ENCODE data around the gene MAPK13. TPM values are rescaled to one million over a fixed set of nuclear protein-coding genes. Genes with fewer than 3 reads are reported as not detected.

Gene MAPK13
- total RNA-seq, 1 experiment from 2014 or later: not detected

DNA sequence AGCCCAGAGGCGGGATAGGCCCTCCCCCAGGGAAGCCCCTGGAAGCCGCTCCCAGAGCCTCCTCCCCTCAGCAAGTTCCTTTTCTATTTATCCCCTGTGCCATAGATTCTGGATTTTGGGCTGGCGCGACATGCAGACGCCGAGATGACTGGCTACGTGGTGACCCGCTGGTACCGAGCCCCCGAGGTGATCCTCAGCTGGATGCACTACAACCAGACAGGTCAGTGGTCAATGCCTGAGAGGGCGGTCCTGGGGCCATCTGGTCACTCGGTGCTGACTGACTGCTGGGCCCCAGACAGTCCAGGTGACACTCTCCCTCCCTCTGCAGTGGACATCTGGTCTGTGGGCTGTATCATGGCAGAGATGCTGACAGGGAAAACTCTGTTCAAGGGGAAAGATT lies 6.2 kb downstream of the MAPK13 start:
- Histone ChIP-seq H3K9me3 (replicated peaks) (no peaks in the 10 kb centered on the region), H3K27me3 (replicated peaks) (no peaks in the 10 kb centered on the region), H3K36me3 (no peaks in the 10 kb centered on the region), H3K4me1 (replicated peaks) (no peaks in the 10 kb centered on the region), H3K4me3 (no peak overlapping the region), H3K27ac (no peak overlapping the region)
- DNase-seq (ENCODE audit: low read depth in 1 of 2, low spot score in 2 of 2): no peak

- no peak for DNase-seq (ENCODE audit: low read depth in 1 of 2, low spot score in 2 of 2)
- no peak overlapping the region for H3K27ac ChIP-seq
These were observed 8.4 kb downstream of the MAPK13 start for GRCh38 chr6:36138667-36139066.

DNA sequence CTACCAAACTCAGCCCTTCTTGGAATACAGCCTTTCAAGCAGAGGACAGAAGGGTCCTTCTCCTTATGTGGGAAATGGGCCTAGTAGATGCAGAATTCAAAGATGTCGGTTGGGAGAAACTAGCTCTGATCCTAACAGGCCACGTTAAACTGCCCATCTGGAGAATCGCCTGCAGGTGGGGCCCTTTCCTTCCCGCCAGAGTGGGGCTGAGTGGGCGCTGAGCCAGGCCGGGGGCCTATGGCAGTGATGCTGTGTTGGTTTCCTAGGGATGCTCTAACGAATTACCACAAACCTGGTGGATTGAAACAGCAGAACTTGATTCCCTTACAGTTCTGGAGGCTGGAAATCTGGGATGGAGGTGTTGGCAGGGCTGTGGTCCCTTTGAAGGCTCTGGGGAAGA lies 9.1 kb downstream of the MAPK13 start:
- H3K27me3 ChIP-seq (replicated peaks): no peaks in the 10 kb centered on the region
- no peak overlapping the region for H3K27ac ChIP-seq
- H3K36me3 ChIP-seq: no peaks in the 10 kb centered on the region
- H3K9me3 ChIP-seq (replicated peaks): no peaks in the 10 kb centered on the region
- no peaks in the 10 kb centered on the region for H3K4me1 ChIP-seq (replicated peaks)
- H3K4me3 ChIP-seq: no peak overlapping the region
- DNase-seq (ENCODE audit: low read depth in 1 of 2, low spot score in 2 of 2): no peak

More at GRCh38 chr6:36138667-36139066, 8.4 kb downstream of the MAPK13 start:
- no peaks in the 10 kb centered on the region for H3K27me3 ChIP-seq (replicated peaks)
- H3K9me3 ChIP-seq (replicated peaks): no peaks in the 10 kb centered on the region
- no peaks in the 10 kb centered on the region for H3K4me1 ChIP-seq (replicated peaks)
- H3K4me3 ChIP-seq: no peak overlapping the region
- H3K36me3 ChIP-seq: no peaks in the 10 kb centered on the region

- Histone ChIP-seq H3K27ac (no peak overlapping the region), H3K4me1 (replicated peaks) (no peaks in the 10 kb centered on the region), H3K9me3 (replicated peaks) (no peaks in the 10 kb centered on the region), H3K27me3 (replicated peaks) (no peaks in the 10 kb centered on the region), H3K4me3 (no peak overlapping the region), H3K36me3 (no peaks in the 10 kb centered on the region)
- DNase-seq (ENCODE audit: low read depth in 1 of 2, low spot score in 2 of 2): no peak
These were observed 9.8 kb downstream of the MAPK13 start for GRCh38 chr6:36139991-36140710.

GRCh38 chr6:36141091-36141490 lies 10.8 kb downstream of the MAPK13 start:
- Histone ChIP-seq H3K4me1 (replicated peaks) (no peaks in the 10 kb centered on the region), H3K27me3 (replicated peaks) (no peaks in the 10 kb centered on the region)

GRCh38 chr6:36141961-36142360 lies 11.6 kb downstream of the MAPK13 start:
- Histone ChIP-seq H3K4me3 (no peak overlapping the region), H3K27me3 (replicated peaks) (no peaks in the 10 kb centered on the region), H3K36me3 (no peaks in the 10 kb centered on the region), H3K9me3 (replicated peaks) (no peaks in the 10 kb centered on the region), H3K4me1 (replicated peaks) (no peaks in the 10 kb centered on the region), H3K27ac (no peak overlapping the region)
- no peak for DNase-seq (ENCODE audit: low read depth in 1 of 2, low spot score in 2 of 2)

More at GRCh38 chr6:36141091-36141490, 10.8 kb downstream of the MAPK13 start:
- no peaks in the 10 kb centered on the region for H3K36me3 ChIP-seq
- H3K9me3 ChIP-seq (replicated peaks): no peaks in the 10 kb centered on the region
- H3K27ac ChIP-seq: no peak overlapping the region
- no peak overlapping the region for H3K4me3 ChIP-seq
- DNase-seq (ENCODE audit: low read depth in 1 of 2, low spot score in 2 of 2): no peak

- DNase-seq (ENCODE audit: low read depth in 1 of 2, low spot score in 2 of 2): no peak
- H3K4me3 ChIP-seq: no peak overlapping the region
- no peaks in the 10 kb centered on the region for H3K27me3 ChIP-seq (replicated peaks)
- H3K9me3 ChIP-seq (replicated peaks): no peaks in the 10 kb centered on the region
- no peak overlapping the region for H3K27ac ChIP-seq
- H3K4me1 ChIP-seq (replicated peaks): no peaks in the 10 kb centered on the region
- H3K36me3 ChIP-seq: no peaks in the 10 kb centered on the region
These were observed 12.9 kb downstream of the MAPK13 start for GRCh38 chr6:36142971-36143838.

DNA sequence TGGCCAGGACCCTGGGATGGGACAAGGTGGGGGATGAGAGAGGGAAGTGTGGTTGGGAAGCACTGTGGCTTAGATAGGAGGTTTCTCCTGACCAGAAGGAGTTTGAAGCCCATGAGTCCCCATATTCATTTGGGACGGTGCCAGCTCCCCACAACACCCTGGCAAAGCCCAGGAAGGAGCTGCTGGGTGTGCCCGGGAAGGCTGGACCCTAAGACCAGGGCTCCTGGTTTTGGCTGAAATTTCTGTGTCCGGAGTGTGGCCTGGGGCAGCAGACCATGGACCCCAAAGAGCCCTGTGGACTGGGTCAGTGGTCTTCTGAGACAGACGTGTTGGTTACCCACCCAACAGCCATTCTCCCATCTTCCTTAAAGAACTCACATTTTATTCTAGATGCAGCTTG lies 15.2 kb downstream of the MAPK13 start:
- H3K9me3 ChIP-seq (replicated peaks): no peaks in the 10 kb centered on the region
- no peaks in the 10 kb centered on the region for H3K36me3 ChIP-seq
- no peak overlapping the region for H3K27ac ChIP-seq
- no peaks in the 10 kb centered on the region; the same call in 1 of the 2 replicates for H3K27me3 ChIP-seq (replicated peaks)
- H3K4me3 ChIP-seq: no peak overlapping the region
- DNase-seq (ENCODE audit: low read depth in 1 of 2, low spot score in 2 of 2): no peak
- no peaks in the 10 kb centered on the region for H3K4me1 ChIP-seq (replicated peaks)

GRCh38 chr6:36147294-36147693 lies 17.0 kb downstream of the MAPK13 start:
- Histone ChIP-seq H3K9me3 (replicated peaks) (no peaks in the 10 kb centered on the region), H3K27me3 (replicated peaks) (no peaks in the 10 kb centered on the region; the same call in 1 of the 2 replicates), H3K36me3 (no peaks in the 10 kb centered on the region), H3K27ac (no peak overlapping the region), H3K4me3 (no peak overlapping the region), H3K4me1 (replicated peaks) (no peaks in the 10 kb centered on the region)
- DNase-seq (ENCODE audit: low read depth in 1 of 2, low spot score in 2 of 2): no peak

GRCh38 chr6:36149476-36149875 lies 19.2 kb downstream of the MAPK13 start:
- no peak overlapping the region for H3K4me3 ChIP-seq
- no peak for DNase-seq (ENCODE audit: low read depth in 1 of 2, low spot score in 2 of 2)
- no peaks in the 10 kb centered on the region for H3K9me3 ChIP-seq (replicated peaks)
- no peaks in the 10 kb centered on the region for H3K36me3 ChIP-seq
- no peaks in the 10 kb centered on the region for H3K4me1 ChIP-seq (replicated peaks)
- no peak overlapping the region for H3K27ac ChIP-seq
- H3K27me3 ChIP-seq (replicated peaks): no peaks in the 10 kb centered on the region; the same call in 1 of the 2 replicates

DNA sequence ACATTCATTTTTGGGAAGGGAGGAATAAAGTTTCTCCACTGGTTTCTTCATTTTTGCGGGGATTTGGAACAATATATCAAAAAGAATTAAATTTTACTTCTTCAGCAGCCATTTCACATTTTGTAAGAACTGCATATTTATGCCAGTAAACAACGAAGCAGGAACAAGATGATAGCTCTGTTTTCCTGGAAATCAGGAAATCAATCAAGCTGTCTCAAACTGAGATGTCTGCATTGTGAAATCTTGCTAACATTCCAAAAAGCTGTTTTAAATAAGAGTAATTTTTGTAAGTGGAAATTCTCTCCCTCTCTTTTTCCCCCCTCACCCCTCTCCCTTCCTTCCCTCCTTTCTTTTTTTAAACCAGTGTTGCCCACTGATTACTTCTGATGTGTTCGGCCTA lies 20.0 kb downstream of the MAPK13 start:
- Histone ChIP-seq H3K9me3 (replicated peaks) (no peaks in the 10 kb centered on the region), H3K4me1 (replicated peaks) (no peaks in the 10 kb centered on the region)
- no peak for DNase-seq (ENCODE audit: low read depth in 1 of 2, low spot score in 2 of 2)

GRCh38 chr6:36154286-36154685 lies 24.0 kb downstream of the MAPK13 start:
- Histone ChIP-seq H3K27me3 (replicated peaks) (no peaks in the 10 kb centered on the region; the same call in 1 of the 2 replicates), H3K4me1 (replicated peaks) (no peaks in the 10 kb centered on the region), H3K27ac (no peak overlapping the region), H3K4me3 (no peak overlapping the region), H3K9me3 (replicated peaks) (no peaks in the 10 kb centered on the region), H3K36me3 (no peaks in the 10 kb centered on the region)
- no peak for DNase-seq (ENCODE audit: low read depth in 1 of 2, low spot score in 2 of 2)

More for the DNA sequence above, 20.0 kb downstream of the MAPK13 start:
- H3K4me3 ChIP-seq: no peak overlapping the region
- H3K36me3 ChIP-seq: no peaks in the 10 kb centered on the region
- no peak overlapping the region for H3K27ac ChIP-seq
- H3K27me3 ChIP-seq (replicated peaks): no peaks in the 10 kb centered on the region; the same call in 1 of the 2 replicates

DNA sequence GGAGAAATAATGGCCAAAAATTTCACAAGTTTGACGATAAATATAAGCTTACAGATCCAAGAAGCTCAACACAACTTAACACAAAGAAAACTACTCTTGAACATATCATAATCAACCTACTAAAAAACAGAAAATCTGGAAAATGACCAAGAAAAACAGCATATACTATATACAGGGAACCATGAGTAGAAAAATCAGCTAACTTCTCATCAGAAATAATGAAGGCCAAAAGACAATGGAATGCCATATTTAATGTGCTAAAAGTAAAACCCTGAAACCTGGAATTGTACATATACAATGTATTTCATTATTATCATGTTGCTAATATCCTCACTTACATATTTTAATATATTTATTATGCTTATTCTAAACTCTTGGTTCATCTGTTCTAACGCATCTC lies 25.3 kb downstream of the MAPK13 start:
- H3K27ac ChIP-seq: no peak overlapping the region
- DNase-seq (ENCODE audit: low read depth in 1 of 2, low spot score in 2 of 2): no peak
- H3K27me3 ChIP-seq (replicated peaks): no peaks in the 10 kb centered on the region; the same call in 1 of the 2 replicates
- no peaks in the 10 kb centered on the region for H3K9me3 ChIP-seq (replicated peaks)
- H3K4me1 ChIP-seq (replicated peaks): no peaks in the 10 kb centered on the region
- H3K4me3 ChIP-seq: no peak overlapping the region
- no peaks in the 10 kb centered on the region for H3K36me3 ChIP-seq

DNA sequence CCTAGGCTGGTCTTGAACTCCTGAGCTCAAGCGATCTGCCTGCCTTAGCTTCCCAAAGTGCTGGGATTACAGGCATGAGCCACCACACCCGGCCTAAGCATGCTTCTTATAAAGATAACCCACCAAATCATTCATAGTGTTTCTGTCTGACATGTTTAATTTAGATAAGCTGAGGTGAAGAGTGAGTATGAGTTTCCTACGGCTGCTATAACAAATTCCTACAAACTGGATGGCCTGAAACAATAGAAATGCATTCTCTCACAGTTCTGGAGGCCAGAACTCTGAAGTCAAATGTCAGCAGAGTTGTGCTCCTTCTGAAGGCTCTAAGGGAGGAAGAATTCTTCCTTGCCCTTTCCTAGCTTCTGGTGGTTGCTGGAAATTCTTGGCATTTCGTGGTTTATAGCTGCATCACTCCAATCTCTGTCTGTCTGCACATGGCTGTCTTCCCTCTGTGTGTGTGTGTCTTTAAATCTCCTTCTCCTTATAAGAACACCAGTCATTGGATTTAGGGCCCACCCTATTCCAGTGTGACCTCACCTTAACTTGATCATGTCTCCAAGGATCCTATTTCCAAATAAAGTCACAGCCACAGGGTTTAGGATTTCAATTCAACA lies 29.9 kb downstream of the MAPK13 start:
- Histone ChIP-seq H3K4me1 (replicated peaks) (no peaks in the 10 kb centered on the region), H3K4me3 (no peak overlapping the region), H3K27ac (no peak overlapping the region), H3K9me3 (replicated peaks) (no peaks in the 10 kb centered on the region), H3K27me3 (replicated peaks) (no peaks in the 10 kb centered on the region; the same call in 1 of the 2 replicates), H3K36me3 (no peaks in the 10 kb centered on the region)
- DNase-seq (ENCODE audit: low read depth in 1 of 2, low spot score in 2 of 2): no peak

All from SJSA1 (cell line).